LNCaP clone FGC (cell line): Measurements from ENCODE around the gene B3GNT7.

ENCODE experiments used
- DNase-seq: peaks from one replicate; pipeline ENCODE4 v3.0.0-alpha.2; 2011; ENCODE audit warnings: low read depth
- H3K4me3 ChIP-seq: 2 replicates; pipeline ENCODE4 v1.5.1; 2011; ENCODE audit warnings: mild to moderate bottlenecking, low read depth, low read length, control low read depth
- CTCF ChIP-seq: IDR thresholded peaks from 2 replicates; pipeline ENCODE4 v1.5.1; 2012; ENCODE audit warnings: mild to moderate bottlenecking; ENCODE audit not compliant: control insufficient read depth, insufficient read depth; ENCODE audit errors: extremely low read depth

The B3GNT7 gene

DNA sequence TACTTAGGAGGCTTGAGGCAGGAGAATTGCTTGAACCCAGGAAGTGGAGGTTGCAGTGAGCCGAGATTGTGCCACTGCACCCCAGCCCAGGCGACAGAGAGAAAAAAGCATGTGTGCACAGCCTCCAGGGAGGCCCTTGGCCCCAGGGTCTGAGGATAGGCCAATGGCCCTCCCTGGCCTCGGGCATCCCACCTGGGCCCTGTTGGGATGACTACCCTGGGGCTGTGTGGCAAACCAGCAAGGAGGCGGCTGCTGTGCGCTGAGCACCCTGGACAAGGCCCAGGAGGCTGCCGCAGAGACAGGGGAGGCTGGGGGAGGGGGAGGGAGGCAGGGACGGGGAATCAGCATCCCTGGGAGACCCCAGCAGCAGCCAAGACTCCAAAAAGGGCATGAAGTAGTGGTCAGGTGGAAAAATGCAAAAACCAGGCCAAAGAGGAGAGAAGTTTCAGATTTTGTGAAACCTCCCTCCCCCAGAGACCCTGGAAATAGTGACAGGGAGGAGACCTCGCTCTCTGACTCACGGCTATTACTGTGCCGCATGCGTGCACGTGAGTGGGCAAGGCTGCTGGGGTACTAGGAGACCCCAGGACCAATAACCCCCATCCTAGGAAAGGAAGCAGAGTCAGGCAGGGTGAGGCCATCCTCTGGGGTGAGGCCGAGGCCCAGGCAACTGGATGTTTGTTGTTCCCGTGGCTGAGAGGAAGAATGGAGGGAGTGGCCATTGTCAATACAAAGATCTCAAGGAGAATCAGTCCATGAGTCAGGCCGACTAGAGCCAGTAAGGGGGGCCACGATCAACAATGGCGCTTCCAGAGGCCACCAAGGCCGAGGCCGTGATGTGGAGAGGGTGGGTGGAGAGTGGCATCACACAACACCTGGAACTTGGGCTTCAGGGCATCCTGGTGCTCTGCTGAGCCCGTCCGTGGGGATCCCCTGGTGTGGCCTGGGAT, 16.0 kb upstream of the B3GNT7 start:
- DNase-seq: no peak
- no peak for TF ChIP-seq CTCF
- no peak overlapping the region for H3K4me3 ChIP-seq

DNA sequence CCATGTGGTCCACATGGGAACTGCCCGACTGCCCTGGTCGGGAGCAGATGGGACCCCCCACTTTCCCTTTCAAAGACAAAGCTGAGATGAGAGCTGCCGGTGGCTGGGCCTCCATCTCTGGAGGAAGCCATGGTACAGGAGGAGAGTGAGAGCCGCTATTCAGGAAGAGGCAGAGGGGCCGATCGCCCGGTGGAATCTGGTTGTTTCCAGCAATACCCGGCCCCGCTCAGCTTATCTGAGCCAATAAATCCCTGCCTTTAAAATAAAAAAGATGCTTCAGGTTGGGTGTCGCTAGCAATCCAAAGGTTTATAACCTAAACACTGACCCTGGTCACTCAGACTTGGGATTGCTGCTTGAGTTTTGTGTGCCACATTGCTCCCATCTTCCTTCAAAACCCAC, 15.2 kb upstream of the B3GNT7 start:
- TF ChIP-seq CTCF: no peak
- no peak for DNase-seq
- no peak overlapping the region for H3K4me3 ChIP-seq

GRCh38 chr2:231380991-231381847, 14.3 kb upstream of the B3GNT7 start:
- no peak for TF ChIP-seq CTCF
- DNase-seq: no peak
- no peak overlapping the region for H3K4me3 ChIP-seq

GRCh38 chr2:231382116-231382515, 13.4 kb upstream of the B3GNT7 start:
- TF ChIP-seq CTCF: no peak
- no peak overlapping the region for H3K4me3 ChIP-seq
- no peak for DNase-seq

DNA sequence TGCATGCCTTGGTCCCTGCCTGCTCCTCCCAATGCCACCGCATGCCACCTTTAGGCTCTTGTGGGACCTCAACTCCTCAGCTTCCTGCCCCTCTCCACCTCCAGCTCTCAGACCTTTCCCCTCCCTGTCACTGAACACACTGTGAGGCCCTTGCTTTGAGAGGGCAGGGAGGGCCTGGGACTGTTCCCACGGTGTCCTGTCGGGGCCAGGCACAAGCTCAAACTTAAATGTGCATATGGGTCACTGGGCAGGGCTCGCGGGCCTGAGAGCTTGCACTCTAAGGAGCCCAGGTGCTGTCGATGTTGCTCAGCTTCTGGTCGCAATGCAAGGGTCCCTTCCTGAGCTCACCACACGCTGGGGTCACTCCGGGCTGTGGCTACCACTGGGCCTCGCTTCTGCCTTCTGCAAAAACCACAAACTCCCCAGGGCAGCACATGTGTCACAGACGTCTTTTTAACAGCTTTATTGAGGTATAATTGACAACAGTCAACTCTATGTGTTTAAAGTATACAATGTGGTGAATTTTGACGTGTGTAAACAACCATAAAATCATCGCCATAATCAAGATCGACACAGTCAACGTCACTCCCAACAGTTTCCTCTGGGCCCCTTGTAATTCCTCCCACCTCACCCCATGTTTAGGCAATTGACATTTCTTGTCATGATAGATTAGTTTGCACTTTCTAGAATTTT, 11.9 kb upstream of the B3GNT7 start:
- DNase-seq: no peak
- TF ChIP-seq CTCF: no peak
- no peak overlapping the region for H3K4me3 ChIP-seq

DNA sequence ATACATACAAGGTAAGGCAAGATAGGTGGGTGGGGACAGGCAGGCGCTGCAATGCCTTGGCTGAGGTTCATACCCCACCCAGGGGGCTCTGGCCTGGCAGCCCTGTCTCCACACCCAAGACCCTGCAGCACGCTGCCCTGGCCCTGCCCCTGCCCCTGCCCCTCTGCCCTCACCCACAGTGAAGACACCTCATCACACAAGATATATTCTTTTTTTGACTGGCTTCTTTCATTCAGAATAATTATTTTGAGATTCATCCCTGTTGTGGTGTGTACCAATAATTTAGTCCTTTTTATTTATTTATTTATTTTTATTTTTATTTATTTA, 11.4 kb upstream of the B3GNT7 start:
- no peak overlapping the region for H3K4me3 ChIP-seq
- TF ChIP-seq CTCF: no peak
- DNase-seq: no peak
